Right lobe of liver (tissue), 6 donors: ENCODE data around the gene S1PR3. TPM values are rescaled to one million over a fixed set of nuclear protein-coding genes. Genes with fewer than 3 reads are reported as not detected.
"Not testable (repeated sequence)": the region's sequence is repeated elsewhere in the genome, so short reads cannot be mapped to it uniquely, and the experiment has no call there.

ENCODE experiments used
- ATAC-seq, 4 donors: fragments of 200-7000 bp; cut with Tn5 transposase; one replicate each; pipeline ENCODE4 v1.9.1; 2020; ENCODE audit warnings: mild to moderate bottlenecking in 4 of 4, moderate library complexity in 4 of 4
- DNase-seq, 3 donors: peaks; one replicate each; pipeline ENCODE4 v3.0.0-alpha.2; 2020
- H3K27ac ChIP-seq, 3 donors: fragments of 200-600 bp; one replicate each; pipeline ENCODE4 v1.8.0; 2022
- H3K27me3 ChIP-seq, 2 donors: fragments of 200-600 bp; one replicate each; pipeline ENCODE4 v1.8.0; 2022
- H3K36me3 ChIP-seq, 4 donors: fragments of 200-600 bp; sonication (generic) in 1 of 4; one replicate each; pipeline versions ENCODE4 v1.5.1 to v1.8.0; 2017 to 2022; ENCODE audit warnings: control low read depth in 1 of 4
- H3K4me1 ChIP-seq, 4 donors: fragments of 200-600 bp; sonication (generic) in 1 of 4; one replicate each; pipeline versions ENCODE4 v1.5.1 to v1.8.0; 2017 to 2022; ENCODE audit warnings: control low read depth in 1 of 4
- H3K4me3 ChIP-seq, 3 donors: fragments of 200-600 bp; one replicate each; pipeline ENCODE4 v1.8.0; 2022
- H3K9me3 ChIP-seq, 4 donors: fragments of 200-600 bp; sonication (generic) in 1 of 4; one replicate each; pipeline versions ENCODE4 v1.5.1 to v1.8.0; 2017 to 2022; ENCODE audit warnings: control low read depth in 1 of 4
- CTCF ChIP-seq, 4 donors: fragments of 200-600 bp in 3 of 4; fragments of 450-650 bp in 1 of 4; IDR thresholded peaks; one replicate each; pipeline versions ENCODE4 v1.5.1 to v1.8.0; 2016 to 2022; ENCODE audit warnings: antibody characterized with exemption in 4 of 4, mild to moderate bottlenecking in 2 of 4
- POLR2A ChIP-seq: fragments of 450-650 bp; IDR thresholded peaks from one replicate; pipeline ENCODE4 v1.6.1; 2017; ENCODE audit warnings: antibody characterized with exemption, mild to moderate bottlenecking
- WGBS: methylation state at CpG from one replicate; pipeline ENCODE4 v1.1.6; 2018; ENCODE audit warnings: low coverage, low lambda C conversion rate; ENCODE audit not compliant: insufficient coverage; ENCODE audit errors: missing lambda C conversion rate; 5-methylcytosine and 5-hydroxymethylcytosine counted together
- intact Hi-C, 2 donors: fragments of 100-400 bp; cut with DNase I; formaldehyde crosslinking; loops; one replicate each; pipeline versions ENCODE4 v1.11.2 to v1.14.1; 2022
- long read RNA-seq: library from polyadenylated mRNA; unstranded; transcript quantifications from one replicate; pipeline ENCODE4 v2.0.0, GENCODE V29; 2019
- total RNA-seq, 6 experiments: library from RNA; depleted of rRNA in 2 of 6; stranded (reverse); fragments of >200 nt in 2 of 6; fragmentation: NEBNext Ultra II Directional in 3 of 6; extraction: Animal tissue kit (Norgen Biotek cat#: 25700) in 3 of 6; gene quantifications; one replicate each; pipeline versions ENCODE4 v1.1.0 to v1.2.4, GENCODE V29; 2016 to 2023
- donor health status: DM: no; HTN: yes; CAD: no.
- donor health status: DM: no; HTN: no; CAD: no.
- donor health status: DM: no; HTN: no; CAD: no.
- donor health status: DM: no; HTN: yes; CAD: no.
- donor health status: DM: no; HTN: yes; CAD: no.

S1PR3 gene
- 1 to 10 TPM; 1.0 to 9.5 (median 5.0) TPM for total RNA-seq
- long read RNA-seq, result 0 reads

DNA sequence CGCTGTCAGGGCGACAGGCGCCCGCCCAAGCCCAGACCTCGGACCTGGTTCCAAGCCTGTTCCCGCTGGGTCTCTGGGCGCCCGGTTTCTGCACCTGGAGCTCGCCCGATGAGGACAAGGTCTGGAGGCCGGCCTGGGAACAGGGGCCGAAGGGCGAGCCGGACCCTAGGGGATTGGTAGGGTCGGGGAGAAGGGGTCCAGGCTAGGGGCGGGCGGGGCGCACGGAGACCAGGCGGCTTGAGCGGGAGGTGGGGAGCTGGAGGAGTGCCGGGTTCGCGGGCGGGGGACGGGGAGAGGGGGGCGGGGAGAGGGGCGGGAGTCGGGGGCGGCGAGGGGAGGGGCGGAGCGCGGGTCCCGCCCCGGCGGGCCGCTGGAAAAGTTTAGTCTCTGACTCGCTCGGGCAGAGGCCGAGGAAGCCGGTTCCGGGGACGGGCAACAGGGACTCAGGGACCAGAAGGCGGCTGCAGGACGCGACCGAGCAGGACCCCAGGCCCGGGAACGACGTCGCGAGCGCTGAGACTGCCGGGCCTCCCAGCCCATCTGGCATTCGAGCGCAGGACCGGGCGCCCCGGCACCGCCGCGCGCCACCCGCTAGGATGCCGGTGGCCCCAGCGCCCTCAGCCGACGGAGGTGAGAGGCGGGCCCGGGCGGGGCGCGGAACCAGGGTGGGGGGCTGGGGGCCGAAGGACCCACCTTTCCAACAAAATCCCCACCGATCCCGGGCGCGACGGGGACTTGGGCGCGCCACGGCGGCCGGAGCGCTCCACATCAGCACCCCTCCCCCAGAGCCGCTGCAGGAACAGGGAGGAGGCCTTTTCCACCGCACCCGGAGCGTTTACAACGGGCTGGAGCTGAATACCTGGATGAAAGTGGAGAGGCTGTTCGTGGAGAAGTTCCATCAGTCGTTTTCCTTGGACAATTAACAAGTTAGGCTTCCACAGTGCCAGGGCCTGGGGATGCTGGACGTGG, at the start of gene S1PR3:
Gene S1PR3, plus strand, starts transcription at position 403 of the 969 bp plus-strand sequence. CDS start 9,733 bp downstream, outside the sequence.
- WGBS, result 4% methylated on average over 11 of the region's 94 CpGs
- Histone ChIP-seq H3K9me3 (no peaks in the 10 kb centered on the region), H3K36me3 (no peaks in the 10 kb centered on the region), H3K4me1 (peaks cover 0 to 24% (median 0%) of the 10 kb centered on the region in 4 donors), H3K4me3 (peak within 1 kb of the TSS; percentile 44 to 61 (median 49)), H3K27ac (peak within 1 kb of the TSS in 1 of 3 donors; percentile 21), H3K27me3 (peaks cover 0 to 6% of the 10 kb centered on the region in 2 donors)
- ATAC-seq, result peak; percentile 63 to 78 (median 68)
- no peak for TF ChIP-seq CTCF (IDR thresholded peaks at IDR 0.05)
- TF ChIP-seq POLR2A, result peak; percentile 47
- DNase-seq, result peak; percentile 62 to 69 (median 69)
- intact Hi-C loops, result no loop called here

DNA sequence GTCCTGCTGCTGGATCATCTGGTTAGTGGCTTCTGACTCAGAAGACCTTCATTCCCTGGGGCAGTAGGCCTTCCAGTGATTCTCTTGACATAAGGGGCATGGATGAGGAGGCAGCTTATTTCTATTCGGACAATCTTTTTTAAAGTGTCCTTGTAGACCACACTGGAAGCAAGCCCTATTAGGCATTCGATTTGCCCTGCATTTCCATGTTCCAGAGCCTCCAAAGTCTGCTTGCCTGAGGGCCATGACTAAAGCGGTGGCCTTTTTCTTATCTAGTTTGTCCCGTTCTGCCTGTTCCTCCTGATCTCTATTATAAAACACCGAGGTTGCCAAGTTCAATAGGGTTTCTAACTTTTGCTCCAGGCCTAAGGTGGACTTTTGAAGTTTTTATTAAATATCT, 49.7 kb upstream of the S1PR3 start:
- H3K4me3 ChIP-seq, H3K9me3 ChIP-seq: not testable (repeated sequence)
- 69% methylated on average over 4 of the region's 5 CpGs for WGBS

DNA sequence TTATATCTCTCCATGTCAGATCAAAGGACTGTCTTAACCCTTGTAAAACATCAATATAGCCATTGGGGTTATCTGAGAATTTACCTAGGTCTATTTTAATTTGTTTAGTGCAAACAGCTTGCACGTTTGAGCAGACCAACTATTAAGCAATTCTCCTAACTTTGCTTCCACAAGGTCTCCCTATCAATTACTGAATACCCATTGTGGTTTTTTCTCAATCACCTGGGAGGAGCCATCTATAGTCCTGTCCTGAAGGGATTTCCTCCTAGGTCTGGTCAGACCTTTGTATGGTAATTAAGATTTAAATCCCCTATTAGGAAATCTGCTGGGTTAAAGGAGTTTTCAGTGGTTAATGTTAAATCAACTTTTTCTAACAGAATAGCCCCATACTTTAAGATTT, 48.9 kb upstream of the S1PR3 start:
- Histone ChIP-seq H3K36me3 (no peaks in the 10 kb centered on the region), H3K27ac (no peak overlapping the region), H3K27me3 (no peaks in the 10 kb centered on the region), H3K4me1 (no peaks in the 10 kb centered on the region), H3K4me3 (no peak overlapping the region), H3K9me3 (no peaks in the 10 kb centered on the region)
- WGBS, result 17% methylated on average over 1 of the region's 1 CpG
- ATAC-seq (no peak), DNase-seq (no peak)
- intact Hi-C loops, result no loop called here
- TF ChIP-seq POLR2A (no peak), CTCF (IDR thresholded peaks at IDR 0.05) (no peak)

More for the DNA sequence above, 49.7 kb upstream of the S1PR3 start:
- ATAC-seq, H3K4me1 ChIP-seq, intact Hi-C loops, DNase-seq, H3K36me3 ChIP-seq, H3K27me3 ChIP-seq, H3K27ac ChIP-seq: not testable (repeated sequence)

DNA sequence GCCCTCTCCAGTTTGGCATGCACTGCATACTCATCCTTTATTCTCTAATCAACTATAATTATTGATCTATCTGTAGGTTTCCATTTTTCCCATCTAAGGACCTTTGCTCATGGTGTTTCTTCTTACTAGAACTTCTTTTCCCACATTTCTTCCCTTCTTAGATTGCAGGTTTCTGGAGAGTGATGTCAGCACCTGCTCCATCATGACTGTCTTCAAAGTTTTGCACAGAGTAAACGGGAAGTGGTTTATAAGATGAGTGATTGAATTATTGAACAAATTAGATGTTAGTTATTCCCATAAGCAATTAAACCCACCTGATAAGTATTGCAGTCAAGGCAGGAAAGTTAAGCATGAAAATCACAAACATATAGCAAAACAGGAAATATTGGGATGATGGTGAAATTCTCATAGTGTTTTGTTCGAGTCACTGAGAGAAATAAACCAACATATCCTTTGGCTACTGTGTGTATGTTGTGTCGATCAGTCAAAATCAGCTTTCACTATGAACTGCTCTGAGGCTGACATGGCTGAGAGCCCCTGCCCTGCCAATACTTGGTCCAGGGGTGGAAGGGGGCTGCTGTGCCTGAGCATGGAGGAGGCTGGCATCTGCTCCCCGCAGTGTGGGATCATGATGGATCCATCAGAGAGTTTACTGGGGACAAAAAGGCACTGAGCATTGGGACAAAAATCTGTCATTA, 45.5 kb upstream of the S1PR3 start:
- H3K27me3 ChIP-seq, result no peaks in the 10 kb centered on the region
- intact Hi-C loops, result no loop called here
- no peaks in the 10 kb centered on the region for H3K9me3 ChIP-seq
- no peak overlapping the region for H3K27ac ChIP-seq
- H3K4me1 ChIP-seq, result no peaks in the 10 kb centered on the region
- DNase-seq (no peak), ATAC-seq (no peak)
- H3K4me3 ChIP-seq, result no peak overlapping the region
- no peaks in the 10 kb centered on the region for H3K36me3 ChIP-seq
- TF ChIP-seq CTCF (IDR thresholded peaks at IDR 0.05), result no peak
- TF ChIP-seq POLR2A, result no peak
- WGBS, result 37% methylated on average over 4 of the region's 4 CpGs
